Medulla oblongata (tissue), 1 donor: ENCODE results near the gene CBFA2T3.

ENCODE experiments used
- DNase-seq: peaks from one replicate; pipeline ENCODE4 v3.0.0-alpha.2; 2015; ENCODE audit errors: extremely low spot score

Gene CBFA2T3

DNA sequence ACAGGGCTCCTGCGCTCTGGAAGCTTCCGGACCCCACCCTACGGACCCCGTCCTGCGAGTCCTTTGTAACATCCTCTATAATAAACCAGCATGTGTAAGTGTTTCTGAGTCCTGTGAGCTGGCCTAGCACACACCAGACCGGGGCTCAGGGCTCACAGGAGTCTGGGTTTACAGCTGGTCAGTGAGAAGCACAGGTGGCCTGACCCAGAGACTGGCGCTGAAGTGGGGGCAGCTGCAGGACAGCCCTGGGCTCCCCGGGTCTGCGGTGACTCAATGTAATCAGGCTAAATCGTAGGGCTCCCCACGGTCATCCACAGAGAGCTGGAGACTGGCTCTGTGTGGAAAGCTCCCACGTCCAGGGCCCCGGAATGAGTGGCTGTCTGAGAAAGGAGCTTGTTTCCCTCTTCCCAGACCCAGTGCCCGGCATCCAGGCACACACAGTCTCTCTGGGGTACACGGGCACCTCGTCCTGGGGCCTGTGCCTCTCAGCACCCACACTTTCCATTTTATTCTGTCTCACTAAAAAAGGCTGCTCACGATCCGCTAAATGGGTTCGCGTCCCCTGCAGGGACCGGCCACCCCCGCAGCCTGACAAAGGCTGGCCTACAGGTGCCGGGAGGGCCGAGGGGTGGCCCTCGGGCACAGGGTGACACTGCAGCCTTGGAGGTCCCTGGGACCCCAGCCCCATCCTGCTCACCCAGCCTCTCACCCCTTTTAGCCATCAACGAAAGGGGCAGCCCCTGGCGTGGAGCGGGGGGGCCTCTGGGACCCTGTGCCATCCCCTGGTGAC is 18.9 kb upstream of the CBFA2T3 start:
- no peak for DNase-seq

DNA sequence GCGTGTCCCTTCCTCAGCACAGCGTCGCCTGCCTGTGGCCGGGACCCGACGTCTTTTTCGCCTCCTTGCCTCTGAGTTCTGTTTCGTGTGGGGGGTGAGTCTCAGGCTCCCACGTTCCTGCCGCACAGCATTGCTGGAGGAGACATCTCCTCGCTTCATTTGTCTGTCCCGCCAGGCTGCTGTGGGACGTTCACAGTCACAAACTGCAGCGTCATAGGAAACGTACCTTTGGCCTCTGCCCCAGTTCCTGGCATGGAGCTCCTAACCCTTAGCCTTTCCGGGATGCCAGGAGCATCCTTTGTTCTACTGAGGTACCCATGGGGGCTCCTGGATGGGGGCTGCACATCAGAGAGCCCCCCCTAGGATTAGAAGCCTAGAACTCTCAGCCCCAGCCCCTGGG is 18.2 kb upstream of the CBFA2T3 start:
- no peak for DNase-seq

DNA sequence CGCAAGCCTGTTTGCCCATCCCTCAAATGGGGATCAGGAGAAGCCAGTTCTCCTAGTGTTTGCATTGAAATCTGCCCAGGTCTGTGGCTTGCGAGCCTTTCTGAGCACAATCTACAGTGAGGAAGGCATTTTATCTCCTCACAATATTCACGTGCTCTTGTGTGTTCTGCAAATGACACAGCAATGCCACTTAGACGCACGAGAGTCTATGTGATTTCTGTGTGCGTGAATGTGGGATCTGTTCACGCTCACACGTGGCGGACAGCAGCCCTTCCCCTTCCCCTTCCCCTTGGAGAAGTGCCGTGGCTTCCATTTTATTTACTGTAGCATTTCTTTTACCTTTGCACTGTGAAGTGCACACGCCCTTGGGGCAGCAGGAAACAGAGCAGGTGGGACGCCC is 17.7 kb upstream of the CBFA2T3 start:
- DNase-seq = no peak

DNA sequence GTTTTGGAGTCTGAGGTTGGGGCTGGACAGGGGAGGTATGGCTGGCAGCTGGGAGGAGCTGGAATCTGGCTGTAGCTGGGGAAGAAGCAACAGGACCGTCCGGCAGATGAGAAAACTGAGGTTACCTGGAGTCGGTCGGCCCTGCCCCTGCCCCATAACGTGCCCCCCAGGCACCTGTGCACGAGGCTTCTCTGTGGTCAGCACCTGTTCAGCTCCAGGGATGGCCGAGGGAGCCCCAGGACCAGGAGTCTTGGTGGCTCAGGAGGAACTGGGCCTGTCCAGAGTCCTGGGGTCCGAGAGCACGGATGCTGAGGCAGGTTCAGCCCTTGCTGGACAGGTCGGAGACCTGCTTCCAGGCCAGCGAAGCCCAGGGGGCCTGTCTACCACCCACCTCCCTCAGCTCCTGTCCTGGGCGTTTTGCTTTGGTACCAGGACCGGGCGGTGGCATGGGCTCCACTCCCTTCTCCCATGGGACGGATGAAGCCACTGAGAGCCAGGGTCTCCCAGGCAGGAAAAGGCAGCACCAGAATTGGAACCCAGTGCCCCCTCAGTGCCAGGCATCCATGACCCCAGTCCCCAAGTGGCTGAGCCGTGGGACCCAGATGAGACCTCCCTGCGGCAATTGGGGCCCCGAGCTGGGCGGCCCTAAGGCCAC is 17.1 kb upstream of the CBFA2T3 start:
- DNase-seq = no peak

DNA sequence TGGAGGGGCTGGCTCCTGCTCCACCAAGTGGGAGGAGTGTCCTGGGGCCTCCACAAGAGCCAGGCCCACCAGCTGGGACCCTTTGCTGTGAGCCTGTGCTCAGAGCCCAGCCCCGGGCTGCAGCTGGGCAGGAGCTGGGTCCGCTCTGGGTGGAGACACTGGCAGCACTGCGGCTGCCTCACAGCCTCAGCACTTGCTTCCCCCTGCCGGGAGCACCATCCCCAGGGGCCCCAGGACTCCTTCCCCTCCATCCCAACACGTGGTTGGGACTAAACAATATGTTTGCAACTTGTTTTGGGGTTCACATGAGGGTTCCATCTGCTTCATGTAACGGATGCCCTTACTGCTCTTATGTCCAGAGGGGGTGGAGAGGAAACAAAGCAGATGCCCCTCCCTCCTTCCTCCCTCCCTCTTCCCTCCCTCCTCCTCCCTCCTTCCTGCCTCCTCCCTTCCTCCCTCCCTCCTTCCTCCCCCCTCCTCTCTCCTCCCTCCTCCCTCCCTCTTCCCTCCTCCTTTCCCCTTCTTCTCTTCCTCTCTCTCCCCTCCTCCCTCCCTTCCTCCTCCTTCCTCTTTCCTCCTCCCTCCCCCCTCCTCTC is 16.3 kb upstream of the CBFA2T3 start:
- DNase-seq = no peak

DNA sequence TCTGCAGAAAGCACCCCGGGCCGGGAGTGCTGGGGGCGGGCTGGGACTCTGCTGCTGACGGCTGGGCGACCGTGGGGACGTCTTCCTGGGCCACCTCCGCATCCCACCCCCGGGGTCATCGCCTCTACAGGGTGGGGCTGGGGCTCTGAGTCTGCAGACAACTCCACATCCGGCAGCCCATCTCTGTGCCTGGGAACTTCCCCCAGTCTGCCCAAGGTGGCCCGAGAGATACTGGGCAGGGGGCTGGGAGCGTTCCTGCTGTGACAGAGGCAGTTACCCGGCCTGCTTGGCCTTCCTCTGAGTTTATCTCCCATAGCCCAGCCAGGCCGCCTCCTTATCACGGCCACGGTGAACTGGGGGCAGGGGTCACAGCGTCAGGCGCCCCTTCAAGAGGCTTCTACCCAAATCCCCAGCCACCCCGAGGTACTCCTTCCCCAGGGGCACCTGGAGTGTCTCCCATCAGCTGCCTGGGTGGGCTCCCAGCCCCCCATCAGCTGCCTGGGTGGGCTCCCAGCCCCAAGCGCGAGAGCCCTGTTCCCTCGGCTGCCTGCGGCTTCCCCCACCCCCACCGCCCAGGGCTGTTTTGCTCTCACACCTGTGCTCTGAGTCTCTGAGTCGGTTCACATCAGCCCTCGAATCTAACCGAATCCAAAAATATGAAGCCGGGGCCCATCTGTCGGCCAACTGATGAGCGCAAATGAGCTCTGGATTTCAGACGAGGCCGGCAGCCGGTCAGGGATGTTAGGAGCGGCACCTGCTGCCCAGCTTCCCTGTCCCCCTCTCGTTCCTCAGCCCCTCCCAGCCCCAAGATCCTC is 15.6 kb upstream of the CBFA2T3 start:
- no peak for DNase-seq

DNA sequence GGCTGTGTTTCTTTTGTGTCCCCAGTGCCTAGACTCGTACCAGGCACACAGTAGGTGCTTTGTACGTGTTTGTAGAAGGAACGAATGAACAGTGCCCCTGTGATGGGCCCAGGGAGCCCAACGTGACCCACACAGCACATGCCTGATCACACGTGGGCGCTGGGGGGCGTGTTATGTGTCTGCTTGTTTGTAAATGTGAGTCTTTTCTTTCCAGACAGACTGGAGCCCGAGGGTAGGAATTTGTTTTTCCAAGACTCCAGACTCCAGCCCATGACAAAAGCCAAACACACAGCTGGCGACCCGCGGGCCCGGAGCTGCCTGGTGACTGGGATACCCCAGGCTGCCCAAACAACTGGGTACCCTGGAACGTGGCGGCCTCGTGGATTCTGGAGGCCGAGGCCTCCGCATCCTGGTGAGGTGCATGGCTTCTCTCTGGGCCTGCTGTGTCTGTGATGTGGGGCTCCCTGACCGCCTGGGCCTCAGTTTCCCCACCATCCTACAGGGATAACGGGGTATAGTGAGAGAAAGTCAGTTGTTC is 14.9 kb upstream of the CBFA2T3 start:
- DNase-seq = no peak

DNA sequence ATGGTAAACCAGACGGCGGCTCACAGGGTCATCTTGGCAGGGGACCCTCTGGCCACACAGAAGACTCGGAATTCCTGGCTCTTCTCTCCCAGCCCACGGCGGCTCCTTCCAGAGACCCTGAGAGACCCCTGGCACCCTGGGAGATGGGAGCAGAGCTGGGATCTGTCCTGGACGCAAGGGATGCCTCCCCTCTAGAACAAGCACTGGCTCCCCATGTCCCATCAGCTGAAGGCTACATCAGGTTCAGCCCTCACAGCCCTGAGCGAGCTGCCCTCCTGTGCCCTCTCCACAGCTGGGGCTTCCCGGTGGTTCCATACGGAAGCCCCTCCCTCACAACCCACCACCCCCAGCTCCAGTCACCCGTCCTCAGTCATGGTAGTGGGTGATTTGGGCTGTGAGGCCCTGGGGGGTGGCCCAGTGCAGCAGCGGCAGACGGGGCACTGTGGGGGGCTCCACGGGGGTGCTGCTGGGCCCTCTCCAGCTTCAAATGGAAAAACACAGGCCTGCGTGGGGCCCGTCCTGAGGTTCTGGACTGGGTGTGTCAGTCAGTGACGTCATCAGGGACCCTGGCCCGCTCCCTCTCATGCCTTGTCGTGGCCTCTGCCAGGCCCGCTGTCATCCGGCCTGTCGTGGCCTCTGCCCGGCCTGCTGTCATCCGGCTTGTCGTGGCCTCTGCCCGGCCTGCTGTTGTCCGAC is 13.0 kb upstream of the CBFA2T3 start:
- no peak for DNase-seq

DNA sequence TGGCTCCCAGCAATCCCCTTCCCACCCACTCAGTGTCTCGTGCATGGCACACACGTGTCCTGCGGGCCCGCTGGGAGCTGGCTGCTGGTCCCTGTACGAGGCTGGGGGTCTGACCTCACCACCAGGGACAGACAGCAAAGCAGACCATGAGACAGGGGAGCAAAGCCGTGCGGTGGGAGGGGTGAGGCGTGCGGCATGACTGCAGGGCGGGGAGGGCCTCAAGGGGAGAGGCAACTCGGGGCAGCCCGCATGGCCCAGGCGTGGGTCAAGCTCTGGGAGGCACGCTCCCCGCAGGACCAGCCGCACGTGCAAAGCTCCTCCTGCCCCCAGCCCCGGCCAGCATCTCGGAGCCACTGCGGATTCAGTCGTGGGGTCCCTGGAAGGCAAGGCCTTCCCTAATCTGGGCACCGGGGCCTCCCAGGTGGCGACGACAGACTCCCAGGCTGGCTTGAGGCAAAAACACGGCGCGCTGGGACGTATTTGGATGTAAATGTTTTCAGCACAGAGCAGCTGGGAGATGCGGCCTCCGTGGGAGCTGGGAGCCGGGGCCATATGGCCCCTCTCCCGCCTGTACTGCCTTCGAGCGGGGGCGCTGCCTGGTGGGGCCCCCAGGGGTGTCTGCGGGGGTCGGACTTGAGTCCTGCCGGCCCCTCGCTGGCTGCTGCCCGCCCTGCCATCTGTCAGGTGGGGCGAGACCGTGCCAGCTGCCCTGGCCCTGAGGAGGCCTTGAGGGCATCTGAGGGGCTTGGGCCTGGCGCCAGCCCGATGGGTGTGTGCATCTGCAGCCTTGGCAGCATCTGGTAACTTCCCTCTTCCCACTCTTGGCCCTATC is 12.2 kb upstream of the CBFA2T3 start:
- DNase-seq = no peak

DNA sequence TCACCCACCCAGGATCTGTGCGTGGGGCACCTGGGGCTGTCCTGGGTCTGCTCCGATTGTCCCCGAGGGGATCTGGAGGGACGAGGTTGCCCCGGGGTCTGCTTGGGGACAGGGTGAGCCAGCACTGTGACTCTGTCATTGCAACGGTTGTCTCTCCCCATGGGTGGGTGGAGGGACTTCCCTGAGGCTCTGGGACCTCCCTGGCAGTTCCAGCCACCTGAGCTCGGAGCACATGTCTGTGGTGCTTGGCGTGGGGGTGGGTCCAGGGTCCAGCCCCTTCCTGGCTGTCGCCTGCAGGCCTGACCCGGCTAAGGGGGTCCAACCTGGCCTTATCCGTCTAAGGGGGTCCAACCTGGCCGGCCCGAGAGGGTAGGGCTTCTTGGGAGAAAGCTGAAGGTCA is 8.5 kb upstream of the CBFA2T3 start:
- no peak for DNase-seq

DNA sequence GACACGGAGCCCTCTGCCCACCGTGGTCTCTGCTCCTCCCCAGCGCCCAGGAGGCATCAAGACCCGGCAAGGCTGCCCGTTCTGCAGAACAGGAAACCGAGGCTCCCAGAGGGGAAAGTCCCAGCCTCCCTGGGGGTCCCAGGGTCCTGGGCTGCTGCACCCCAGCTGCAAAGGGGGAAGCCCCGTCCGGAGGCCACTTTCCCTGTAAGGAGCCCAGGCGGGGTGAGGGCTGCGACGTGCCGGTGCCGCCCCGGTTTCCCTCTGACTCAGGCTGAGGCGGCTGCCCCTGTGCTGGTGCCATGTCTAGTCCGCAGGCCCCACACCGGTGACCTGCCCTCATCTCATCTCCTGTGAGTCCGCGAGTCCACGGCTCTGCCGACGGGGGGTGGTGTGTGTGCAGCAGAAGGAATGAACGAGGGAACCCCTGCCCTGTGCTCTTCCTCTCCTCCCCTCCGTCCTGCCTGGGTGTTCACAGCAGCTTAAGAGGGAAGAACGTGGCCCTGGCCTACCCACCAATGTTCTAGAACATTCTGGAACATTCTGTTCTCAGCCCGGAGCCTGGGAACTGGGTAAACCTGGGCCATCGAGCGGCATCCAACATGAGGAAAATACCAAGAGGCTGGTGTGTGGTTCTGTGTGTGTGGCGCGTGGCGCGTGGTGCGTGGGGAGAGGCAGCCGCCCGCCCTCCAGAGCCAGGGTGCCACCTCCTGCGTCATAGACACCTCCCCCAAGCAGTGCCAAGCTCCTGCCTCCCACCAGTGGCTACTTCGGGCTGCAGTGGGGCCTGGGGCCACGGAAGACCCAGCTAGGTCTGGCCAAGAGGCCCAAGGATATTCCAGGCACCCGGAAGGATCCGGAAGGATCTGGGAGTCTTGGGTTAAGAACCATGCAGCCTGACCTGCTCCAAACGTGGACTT is 7.0 kb upstream of the CBFA2T3 start:
- DNase-seq = no peak

DNA sequence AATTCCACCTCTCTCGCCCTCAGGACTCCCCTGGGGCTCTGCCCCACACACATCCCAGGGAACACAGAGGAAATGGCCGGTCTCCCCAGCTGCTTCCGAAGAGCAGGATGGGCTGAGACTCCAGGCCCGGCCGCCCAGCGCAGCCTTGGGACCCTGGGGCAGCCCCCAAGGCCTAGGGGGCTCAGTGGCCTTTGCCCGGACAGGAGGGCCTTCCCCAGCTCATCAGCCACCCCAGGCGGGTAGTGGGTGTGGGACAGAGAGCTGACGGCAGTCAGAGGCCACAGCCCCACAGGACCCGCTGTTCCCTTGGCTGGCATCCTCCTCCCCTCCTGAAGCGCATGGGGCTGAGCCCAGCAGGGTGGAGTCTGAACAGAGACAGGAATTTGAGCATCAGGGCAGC is 6.2 kb upstream of the CBFA2T3 start:
- no peak for DNase-seq

DNA sequence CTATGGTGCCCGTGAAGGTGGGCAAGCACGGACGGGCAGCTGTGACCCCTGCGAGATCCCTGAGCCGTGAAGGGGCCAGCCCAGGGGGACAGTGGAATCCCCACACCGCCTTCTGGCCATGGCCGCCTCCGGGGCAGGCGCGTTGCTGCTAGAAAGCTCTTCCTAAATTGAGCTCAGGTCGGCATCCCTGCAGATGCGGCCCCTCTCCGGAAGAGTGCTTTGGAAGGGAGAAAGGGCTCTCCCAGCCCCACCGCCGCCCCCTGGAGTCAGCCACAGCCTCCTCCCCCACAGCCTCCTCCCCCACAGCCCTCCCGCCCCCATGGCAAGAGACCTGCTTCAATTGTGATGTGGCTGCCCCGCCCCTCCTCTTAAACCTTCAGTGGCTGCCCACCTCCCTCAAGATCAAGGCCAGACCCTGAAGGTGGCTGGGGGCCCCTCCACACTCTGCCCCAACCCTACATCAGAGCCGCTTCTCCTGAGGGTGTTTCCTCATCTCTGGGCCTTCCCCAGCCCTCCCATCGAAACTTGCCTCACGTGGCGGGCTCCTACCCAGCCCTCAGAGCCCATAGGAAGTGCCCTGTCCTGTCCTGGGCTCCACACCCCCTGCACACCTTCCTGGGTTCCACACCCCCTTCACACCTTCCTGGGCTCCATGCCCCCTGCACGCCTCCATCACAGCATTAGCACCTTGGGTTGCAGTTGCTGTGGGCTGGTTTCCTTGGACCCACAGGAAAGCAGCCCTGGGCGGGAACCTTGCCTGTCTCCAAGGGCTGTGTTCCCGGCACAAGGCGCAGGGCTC is 5.5 kb upstream of the CBFA2T3 start:
- DNase-seq = no peak

DNA sequence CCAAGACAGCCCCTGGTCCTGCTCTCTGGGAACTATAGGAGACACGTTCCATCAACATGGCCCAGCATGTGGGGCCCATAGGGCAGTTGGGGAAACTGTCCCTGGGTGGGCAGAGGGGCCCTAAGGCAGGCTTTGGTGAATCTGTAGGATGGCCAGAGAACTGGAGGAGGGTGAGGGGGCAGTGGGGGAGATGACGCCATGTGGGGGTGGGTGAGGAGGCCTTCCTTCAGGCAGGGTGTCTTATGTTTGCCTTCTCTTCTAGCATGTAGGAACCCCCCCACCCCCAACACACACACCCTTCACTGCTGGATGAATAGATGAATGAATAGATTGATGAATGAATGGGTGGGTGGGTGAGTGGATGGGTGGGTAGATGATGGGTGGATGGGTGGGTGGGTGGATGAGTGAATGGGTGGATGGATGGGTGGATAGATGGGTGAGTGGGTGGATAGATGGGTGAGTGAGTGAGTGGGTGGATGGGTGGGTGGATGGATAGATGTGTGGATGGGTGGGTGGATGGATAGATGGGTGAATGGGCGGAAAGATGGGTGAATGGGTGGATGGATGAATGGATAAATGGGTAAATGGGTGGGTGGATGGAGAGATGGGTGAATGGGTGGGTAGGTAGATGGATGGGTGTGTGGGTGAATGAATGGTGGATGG is 2.5 kb upstream of the CBFA2T3 start:
- DNase-seq = no peak

DNA sequence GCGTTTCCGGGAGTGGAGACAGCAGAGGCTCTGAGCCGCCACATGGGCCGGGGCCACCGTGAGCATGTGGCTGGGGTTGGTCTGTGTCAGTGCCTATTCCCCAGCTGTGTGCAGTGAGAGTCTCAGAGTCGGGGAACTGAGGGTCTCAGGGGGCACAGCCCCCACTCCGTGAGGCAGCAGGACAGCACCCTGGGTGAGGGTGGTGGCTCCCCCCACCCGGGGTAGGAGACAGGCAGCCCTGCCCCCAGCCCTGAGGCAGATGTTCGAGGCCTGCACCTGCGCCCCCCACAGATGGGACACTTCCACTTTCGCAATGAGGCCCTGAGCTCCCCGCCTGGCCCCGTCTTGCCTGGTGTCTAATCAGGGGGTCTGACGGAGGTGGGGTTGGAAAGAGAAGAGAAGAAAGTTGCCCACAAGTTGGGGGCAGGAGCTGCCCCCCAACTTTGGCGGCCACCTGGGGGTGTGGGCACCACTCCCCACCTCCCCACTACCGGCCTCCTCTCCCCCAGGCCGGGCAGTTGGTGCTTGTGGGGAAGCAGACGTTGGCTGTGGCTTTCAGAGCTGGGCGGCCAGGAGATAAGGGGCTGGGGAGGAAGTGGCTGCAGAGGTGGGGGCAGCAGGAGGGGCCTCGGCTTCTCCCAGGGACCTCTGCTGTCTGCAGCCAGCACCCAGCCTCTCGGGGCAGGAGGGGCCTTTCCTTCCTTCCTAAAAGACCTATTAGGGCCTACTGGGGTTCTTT is 1.8 kb upstream of the CBFA2T3 start:
- peak; percentile 51 for DNase-seq

DNA sequence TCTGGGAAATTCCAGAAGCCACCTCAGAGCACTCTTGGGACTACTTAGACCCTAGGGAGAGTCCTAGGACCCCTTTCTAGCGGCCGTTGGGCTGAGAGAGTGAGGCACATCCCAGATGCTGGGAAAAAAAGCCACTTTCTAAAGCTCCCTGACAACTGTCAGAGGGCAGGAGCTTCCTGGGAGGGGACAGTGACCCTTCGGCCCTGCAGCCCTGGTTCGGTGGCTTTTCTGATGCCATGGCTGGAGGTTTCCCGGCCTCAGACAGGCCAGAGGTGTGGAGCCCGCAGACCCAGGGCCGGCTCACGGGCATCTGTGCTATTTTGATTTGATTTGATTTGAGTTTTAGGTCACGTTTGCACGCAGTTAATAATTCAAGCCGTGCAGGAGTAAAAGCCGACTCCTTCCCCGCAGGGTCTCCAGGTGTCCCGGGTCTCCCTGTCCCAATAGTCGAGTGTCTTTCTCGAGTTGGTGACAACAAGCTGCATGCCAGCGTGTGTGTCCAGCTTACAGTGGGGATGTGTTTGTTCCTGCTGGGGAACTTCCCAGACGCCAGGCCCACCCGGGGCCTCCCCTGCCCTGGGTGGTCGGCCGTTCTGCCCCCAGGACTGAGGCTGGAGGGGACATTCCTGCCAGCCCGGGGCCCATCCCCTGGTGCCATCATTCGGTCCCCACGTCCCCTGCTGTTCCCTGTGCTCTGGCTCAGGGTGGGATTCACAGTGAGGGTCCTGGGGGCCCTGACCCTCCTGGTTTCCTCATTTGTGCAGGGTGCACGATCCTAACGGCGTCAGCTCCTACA is 1.0 kb upstream of the CBFA2T3 start:
- no peak for DNase-seq
